Right cardiac atrium (tissue), 5 donors: ENCODE measurements around the gene SPRR1A. TPM values are rescaled to one million over a fixed set of nuclear protein-coding genes. Genes with fewer than 3 reads are reported as not detected.

Source experiments
- ATAC-seq, 2 donors: fragments of 200-7000 bp; cut with Tn5 transposase; one replicate each; pipeline versions ENCODE4 v1.8.0 to v1.9.1; 2020; ENCODE audit warnings: moderate library complexity in 2 of 2, mild to moderate bottlenecking in 1 of 2
- DNase-seq, 3 donors: peaks; one replicate each; pipeline ENCODE4 v3.0.0-alpha.2; 2020
- H3K27ac ChIP-seq: one replicate; pipeline ENCODE4 v1.5.1; 2013; ENCODE audit warnings: mild to moderate bottlenecking, low read length, control low read depth, moderate library complexity
- H3K27me3 ChIP-seq: one replicate; pipeline ENCODE4 v1.6.1; 2013; ENCODE audit not compliant: control insufficient read depth, insufficient read depth
- H3K4me1 ChIP-seq: one replicate; pipeline ENCODE4 v1.6.1; 2013; ENCODE audit warnings: low read length; ENCODE audit not compliant: control insufficient read depth, insufficient read depth
- H3K4me3 ChIP-seq: one replicate; pipeline ENCODE4 v1.5.1; 2013; ENCODE audit warnings: low read length, control low read depth
- H3K9me3 ChIP-seq: one replicate; pipeline ENCODE4 v1.6.1; 2013; ENCODE audit warnings: low read length; ENCODE audit not compliant: control insufficient read depth
- WGBS: extraction: QIAGEN DNeasy Blood & Tissue Kit; methylation state at CpG from one replicate; pipeline ENCODE4 v1.1.7; 2013; 5-methylcytosine and 5-hydroxymethylcytosine counted together
- intact Hi-C, 4 donors: fragments of 100-400 bp; cut with DNase I; formaldehyde crosslinking; loops; one replicate each; pipeline versions ENCODE4 v1.11.0 to v1.14.0; 2022 to 2023
- long read RNA-seq, 4 donors: library from polyadenylated mRNA; unstranded; transcript quantifications; one replicate each; pipeline ENCODE4 v2.0.0, GENCODE V29; 2020 to 2021
- polyA plus RNA-seq: library from polyadenylated mRNA; stranded (reverse); fragments of 200-250 nt; gene quantifications from one replicate; pipeline ENCODE4 v1.2.3, GENCODE V29; 2013
- total RNA-seq, 4 donors: library from RNA; stranded (reverse); fragmentation: NEBNext Ultra II Directional; extraction: Animal tissue kit (Norgen Biotek cat#: 25700); gene quantifications; one replicate each; pipeline ENCODE4 v1.2.1, GENCODE V29; 2021
- donor health status: healthy with polysubstance abuse.
- donor health status: DM: no; HTN: yes; CAD: no.
- donor health status: DM: no; HTN: no; CAD: no.
- donor health status: DM: no; HTN: yes; CAD: no; lungs with severe emphysema.
- donor health status: DM: yes; HTN: yes; CAD: no.

Gene SPRR1A, protein sequence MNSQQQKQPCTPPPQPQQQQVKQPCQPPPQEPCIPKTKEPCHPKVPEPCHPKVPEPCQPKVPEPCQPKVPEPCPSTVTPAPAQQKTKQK
- total RNA-seq = not detected
- not detected for polyA plus RNA-seq
- long read RNA-seq, donor 1 = 0 reads
- long read RNA-seq, donor 2 = 0 reads
- long read RNA-seq, donor 3 = 0 reads
- long read RNA-seq, donor 4 = 0 reads

DNA sequence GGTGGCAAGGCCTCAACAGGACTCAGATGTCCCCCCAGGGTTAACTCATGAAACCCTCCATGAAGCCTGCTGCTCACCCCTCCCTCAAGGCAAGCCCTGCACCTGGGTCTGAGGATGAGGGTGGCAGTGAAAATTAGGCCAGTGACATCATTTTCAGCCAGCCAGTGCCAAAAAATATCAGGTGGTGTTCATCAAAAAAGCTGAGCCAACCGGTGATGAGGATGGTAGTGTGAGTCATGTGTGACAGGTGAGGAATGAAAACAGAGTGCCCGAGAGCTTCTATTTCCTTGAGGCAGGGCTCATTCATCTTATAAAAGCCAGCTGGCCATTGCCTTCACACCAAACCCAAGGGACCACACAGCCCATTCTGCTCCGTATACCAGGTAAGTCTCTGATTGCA is at the start of gene SPRR1A:
TSS of gene SPRR1A (plus strand) at position 339 of the 400 bp plus-strand sequence. CDS start 1,150 bp downstream, outside the sequence.
- Histone ChIP-seq H3K9me3 (no peaks in the 10 kb centered on the region), H3K4me1 (no peaks in the 10 kb centered on the region), H3K27ac (no peak within 1 kb of the TSS), H3K4me3 (no peak within 1 kb of the TSS), H3K27me3 (no peaks in the 10 kb centered on the region)
- DNase-seq (no peak), ATAC-seq (no peak)
- intact Hi-C loops = no loop called here
- WGBS = 84% methylated on average over 3 of the region's 3 CpGs

DNA sequence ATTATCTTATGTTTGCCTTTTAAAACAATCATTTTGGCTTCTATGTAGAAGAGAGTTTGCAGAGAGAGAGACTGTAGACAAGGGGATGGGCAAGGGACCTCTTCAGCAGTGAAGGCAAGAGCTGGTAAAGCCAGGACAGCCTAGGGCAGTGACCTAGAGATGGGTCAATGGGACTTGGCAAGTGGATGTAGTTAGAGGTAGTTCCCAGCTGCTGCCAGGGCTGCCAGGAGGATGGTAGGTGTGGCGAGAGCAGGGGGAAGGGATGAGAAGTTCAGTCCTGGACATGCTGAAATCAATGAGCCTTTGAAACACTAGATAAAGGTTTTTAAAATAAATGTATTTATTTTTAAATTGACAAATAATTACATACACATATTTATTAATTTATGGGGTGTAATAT is 43.3 kb upstream of the SPRR1A start:
- no peak overlapping the region for H3K27ac ChIP-seq
- no peak for ATAC-seq
- H3K27me3 ChIP-seq = no peaks in the 10 kb centered on the region
- 79% methylated on average over 1 of the region's 1 CpG for WGBS
- no peaks in the 10 kb centered on the region for H3K4me1 ChIP-seq
- no peaks in the 10 kb centered on the region for H3K9me3 ChIP-seq
- DNase-seq = no peak
- intact Hi-C loops = no loop called here
- H3K4me3 ChIP-seq = no peak overlapping the region

DNA sequence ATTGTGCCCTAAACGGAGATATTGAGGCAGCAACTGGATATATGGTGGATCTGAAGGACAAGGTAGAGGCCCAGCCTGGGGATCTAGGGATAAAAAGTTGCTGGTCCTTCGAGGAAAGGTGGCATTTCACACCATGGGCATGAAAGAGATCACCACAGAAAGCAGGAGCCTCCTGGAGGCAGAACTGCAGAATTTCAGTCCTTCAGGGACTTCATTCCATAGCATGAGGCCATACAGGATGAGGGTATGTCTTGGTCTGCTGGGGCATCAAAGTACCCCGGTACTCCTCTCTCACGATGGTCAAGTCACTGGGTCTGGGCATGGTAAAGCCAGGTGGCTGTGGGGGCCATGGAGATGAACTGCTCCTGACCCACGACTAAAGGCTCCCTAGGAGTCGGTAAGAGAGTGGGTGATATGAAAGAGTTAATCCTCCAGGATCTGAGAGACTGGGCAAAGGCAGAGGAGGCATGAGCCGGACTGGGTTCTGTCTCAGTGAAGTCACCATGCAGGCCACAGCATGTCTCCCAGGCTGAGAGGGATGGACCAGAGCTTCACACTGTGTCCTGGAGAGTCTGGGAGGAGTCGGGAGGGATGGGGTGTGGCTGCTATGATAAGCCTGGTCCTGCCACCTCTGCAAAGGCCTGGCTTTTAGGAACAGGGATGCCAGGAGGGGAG is 42.7 kb upstream of the SPRR1A start:
- Histone ChIP-seq H3K4me3 (no peak overlapping the region), H3K4me1 (no peaks in the 10 kb centered on the region), H3K9me3 (no peaks in the 10 kb centered on the region), H3K27me3 (no peaks in the 10 kb centered on the region), H3K27ac (no peak overlapping the region)
- WGBS = 55% methylated on average over 8 of the region's 8 CpGs
- intact Hi-C loops = no loop called here
- no peak for ATAC-seq
- DNase-seq = no peak

DNA sequence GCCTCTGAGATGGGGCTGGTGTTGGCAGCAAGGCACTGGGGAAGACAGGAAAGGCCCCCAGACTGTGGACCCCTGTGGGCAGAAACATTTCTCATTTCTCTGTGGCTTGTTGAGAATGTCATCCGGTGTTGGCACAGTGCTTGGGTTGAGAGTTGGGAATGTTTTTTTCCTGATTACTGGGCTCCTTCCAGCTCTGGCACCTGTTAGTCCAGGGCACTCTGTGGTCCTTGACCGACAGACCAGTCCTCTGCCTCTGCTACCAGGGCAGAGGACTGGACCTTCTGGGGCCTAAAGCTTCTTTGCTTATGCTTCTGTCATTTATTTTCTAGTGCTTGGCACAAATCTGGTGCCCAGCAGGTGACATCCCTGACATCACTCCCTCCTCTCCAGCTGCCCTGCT is 41.7 kb upstream of the SPRR1A start:
- intact Hi-C loops = no loop called here
- DNase-seq (no peak), ATAC-seq (no peak)
- Histone ChIP-seq H3K27ac (no peak overlapping the region), H3K4me1 (no peaks in the 10 kb centered on the region), H3K9me3 (no peaks in the 10 kb centered on the region), H3K27me3 (no peaks in the 10 kb centered on the region), H3K4me3 (no peak overlapping the region)
- WGBS = 79% methylated on average over 2 of the region's 2 CpGs

DNA sequence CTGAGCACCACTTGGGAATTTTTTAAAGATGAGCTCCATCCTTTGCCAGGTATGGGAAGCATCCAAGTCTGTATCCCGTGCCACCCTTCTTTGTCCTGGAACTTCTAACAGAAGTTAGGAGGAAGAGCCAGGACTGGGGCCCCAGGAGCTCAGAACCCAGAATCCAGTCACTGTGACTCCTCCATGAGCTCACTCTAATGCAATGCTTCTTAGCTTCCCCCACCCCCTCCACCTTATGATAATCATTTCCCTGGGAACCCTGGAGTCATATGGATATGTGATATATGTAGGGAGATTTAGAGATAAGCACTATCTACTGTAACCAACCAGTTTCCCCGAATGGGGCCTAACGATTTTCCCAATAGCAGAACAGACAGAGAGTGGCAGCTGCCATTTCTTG is 37.6 kb upstream of the SPRR1A start:
- intact Hi-C loops = no loop called here
- DNase-seq (no peak), ATAC-seq (no peak)
- Histone ChIP-seq H3K27ac (no peak overlapping the region), H3K4me3 (no peak overlapping the region), H3K4me1 (no peaks in the 10 kb centered on the region), H3K27me3 (no peaks in the 10 kb centered on the region), H3K9me3 (no peaks in the 10 kb centered on the region)
- 65% methylated on average over 3 of the region's 3 CpGs for WGBS

DNA sequence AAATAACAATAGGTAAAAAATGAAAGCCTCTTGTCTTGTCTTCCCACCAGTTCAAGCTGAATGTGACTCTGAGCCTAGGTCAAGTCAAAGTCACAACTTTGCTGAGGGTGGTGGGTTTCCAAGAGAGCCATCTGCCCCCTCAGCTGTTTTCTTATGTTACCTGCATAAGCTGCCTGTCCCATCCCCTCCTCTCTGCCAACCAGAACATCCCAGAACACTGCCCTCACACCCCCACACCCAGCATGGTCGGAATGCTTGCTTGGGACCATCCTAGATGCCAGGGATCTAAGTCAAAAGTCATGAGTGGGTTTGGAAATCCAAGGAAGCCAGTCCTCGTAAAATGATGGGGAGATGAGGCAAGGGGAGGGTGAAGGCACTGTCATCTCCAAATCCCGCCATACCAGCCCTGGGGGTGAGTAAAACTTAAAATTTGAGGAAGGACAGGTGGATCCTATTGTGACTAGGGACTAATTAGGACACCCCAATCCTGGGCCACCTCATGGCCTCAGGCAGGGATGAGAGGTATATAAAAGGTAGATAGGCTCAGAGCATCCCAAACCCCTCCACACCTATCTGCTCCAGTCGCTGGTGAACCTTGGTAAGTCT is 37.1 kb upstream of the SPRR1A start, which contains the start of gene SPRR5:
TSS of gene SPRR5 (plus strand) at position 556 of the 606 bp plus-strand sequence. CDS start 1,349 bp downstream, outside the sequence.
- 75% methylated on average over 4 of the region's 4 CpGs for WGBS
- intact Hi-C loops = no loop called here
- H3K9me3 ChIP-seq = no peaks in the 10 kb centered on the region
- no peaks in the 10 kb centered on the region for H3K4me1 ChIP-seq
- no peak within 1 kb of the TSS for H3K4me3 ChIP-seq
- DNase-seq (no peak), ATAC-seq (no peak)
- H3K27ac ChIP-seq = no peak within 1 kb of the TSS
- H3K27me3 ChIP-seq = no peaks in the 10 kb centered on the region

DNA sequence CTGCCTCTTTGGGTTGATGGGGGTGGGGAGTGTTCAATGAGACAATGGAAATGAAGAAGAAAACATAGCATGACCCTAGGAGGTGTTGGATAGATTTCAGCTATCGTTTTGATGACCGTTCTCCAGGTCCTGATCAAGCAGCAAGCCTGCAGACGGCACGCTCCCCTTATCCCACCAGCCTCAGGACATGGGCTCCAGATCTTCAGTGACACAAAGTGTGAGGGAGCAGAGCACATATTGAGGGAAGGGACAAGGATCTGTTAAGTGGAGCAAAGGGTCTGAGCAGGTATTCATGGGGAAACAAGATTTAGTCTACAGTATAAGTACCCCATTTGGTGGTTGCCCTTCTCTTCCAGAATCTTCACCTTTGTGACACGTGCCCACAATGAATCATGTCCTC is 32.2 kb upstream of the SPRR1A start:
- H3K27ac ChIP-seq = no peak overlapping the region
- H3K4me3 ChIP-seq = no peak overlapping the region
- intact Hi-C loops = no loop called here
- no peaks in the 10 kb centered on the region for H3K9me3 ChIP-seq
- WGBS = 79% methylated on average over 5 of the region's 5 CpGs
- no peak for ATAC-seq
- no peak for DNase-seq
- no peaks in the 10 kb centered on the region for H3K27me3 ChIP-seq
- H3K4me1 ChIP-seq = no peaks in the 10 kb centered on the region

DNA sequence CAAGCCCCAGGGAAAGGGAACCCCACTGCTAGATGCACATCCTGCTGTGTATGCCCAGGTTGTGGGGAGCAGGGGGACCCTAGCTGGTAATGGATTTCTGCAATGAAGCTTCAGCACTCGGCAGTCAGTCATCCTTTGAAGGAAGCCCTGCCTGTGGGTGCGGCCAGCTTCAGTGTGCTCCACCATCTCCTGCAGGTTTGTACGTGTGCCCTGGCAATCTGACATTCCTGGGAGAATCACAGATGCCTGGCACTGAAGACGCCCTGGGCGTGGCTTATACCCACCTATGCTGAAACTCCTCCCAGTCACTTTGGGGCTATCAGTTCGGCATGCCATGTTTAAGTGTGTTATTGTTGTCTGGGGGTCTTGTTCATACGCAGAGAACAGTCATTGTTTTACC is 30.1 kb upstream of the SPRR1A start:
- DNase-seq = no peak
- no peak overlapping the region for H3K4me3 ChIP-seq
- no peak overlapping the region for H3K27ac ChIP-seq
- no peaks in the 10 kb centered on the region for H3K4me1 ChIP-seq
- no peaks in the 10 kb centered on the region for H3K9me3 ChIP-seq
- 71% methylated on average over 7 of the region's 7 CpGs for WGBS
- H3K27me3 ChIP-seq = no peaks in the 10 kb centered on the region
- no peak for ATAC-seq
- intact Hi-C loops = no loop called here

DNA sequence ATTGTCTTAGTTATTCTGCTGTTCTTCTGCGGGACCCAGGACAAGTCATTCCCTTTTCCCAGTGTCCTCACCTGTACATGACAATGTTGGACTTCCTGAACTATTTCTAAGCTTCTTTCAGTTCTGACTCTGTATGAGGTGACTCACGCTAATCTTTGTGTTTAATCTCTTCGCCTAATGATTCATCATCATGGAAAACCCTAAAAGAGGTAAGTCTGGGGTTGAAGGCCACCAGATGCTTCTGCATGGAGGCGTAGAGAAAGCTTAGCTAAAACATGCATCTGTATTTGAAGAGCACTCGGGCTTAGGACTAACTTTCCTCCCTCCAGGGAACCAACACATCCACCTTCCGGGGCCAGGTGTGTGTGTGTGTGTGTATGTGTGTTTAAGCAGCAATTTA is 29.4 kb upstream of the SPRR1A start:
- no peak for DNase-seq
- no peak for ATAC-seq

DNA sequence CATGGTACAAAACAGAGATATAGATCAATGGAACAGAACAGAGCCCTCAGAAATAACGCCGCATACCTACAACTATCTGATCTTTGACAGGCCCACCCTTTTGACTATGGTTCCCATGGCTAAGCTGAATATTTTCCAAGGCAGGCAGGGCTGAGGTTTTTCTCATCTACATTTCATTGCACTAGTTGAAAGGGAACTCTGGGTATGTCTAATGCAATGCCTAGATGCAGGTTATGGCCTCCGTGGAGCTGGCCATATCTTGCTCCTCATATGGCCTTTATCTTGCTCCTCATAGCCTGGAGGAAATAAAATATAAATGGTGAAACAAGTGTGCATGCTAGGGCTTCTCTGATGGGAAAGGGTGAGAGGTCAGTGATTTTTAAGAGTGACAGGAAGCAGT is 26.3 kb upstream of the SPRR1A start:
- no peaks in the 10 kb centered on the region for H3K9me3 ChIP-seq
- H3K27me3 ChIP-seq = no peaks in the 10 kb centered on the region
- 81% methylated on average over 3 of the region's 3 CpGs for WGBS
- DNase-seq (no peak), ATAC-seq (no peak)
- no peaks in the 10 kb centered on the region for H3K4me1 ChIP-seq
- no peak overlapping the region for H3K27ac ChIP-seq
- intact Hi-C loops = no loop called here
- H3K4me3 ChIP-seq = no peak overlapping the region

More for the DNA sequence above, 29.4 kb upstream of the SPRR1A start:
- 76% methylated on average over 6 of the region's 6 CpGs for WGBS
- Histone ChIP-seq H3K27ac (no peak overlapping the region), H3K9me3 (no peaks in the 10 kb centered on the region), H3K27me3 (no peaks in the 10 kb centered on the region), H3K4me3 (no peak overlapping the region), H3K4me1 (no peaks in the 10 kb centered on the region)
- intact Hi-C loops = no loop called here

DNA sequence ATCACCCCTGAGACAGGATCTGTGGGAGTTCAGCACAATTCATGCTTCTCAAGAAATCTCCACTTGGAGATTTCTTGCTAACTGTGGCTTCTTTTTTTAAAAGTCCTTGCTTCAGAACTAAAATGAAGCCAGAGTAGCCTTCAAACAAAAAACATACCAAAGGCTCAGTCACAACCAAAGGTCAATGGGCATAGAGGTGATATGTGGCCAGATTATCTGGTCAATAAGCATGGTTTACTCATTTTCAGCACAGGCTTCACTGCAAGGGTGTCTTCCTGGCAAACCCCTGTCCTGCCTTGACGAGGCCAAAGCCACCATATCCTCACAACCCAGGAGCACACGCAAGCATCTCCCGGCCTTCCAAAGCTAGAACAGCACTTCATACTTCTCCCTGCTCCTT is 24.6 kb upstream of the SPRR1A start:
- ATAC-seq (no peak), DNase-seq (no peak)
- no peaks in the 10 kb centered on the region for H3K4me1 ChIP-seq
- intact Hi-C loops = no loop called here
- H3K9me3 ChIP-seq = no peaks in the 10 kb centered on the region
- no peak overlapping the region for H3K4me3 ChIP-seq
- H3K27ac ChIP-seq = no peak overlapping the region
- 78% methylated on average over 3 of the region's 3 CpGs for WGBS
- no peaks in the 10 kb centered on the region for H3K27me3 ChIP-seq
